ENCODE results near the gene TDRD7. TPM values are rescaled to one million over a fixed set of nuclear protein-coding genes. Genes with fewer than 3 reads are reported as not detected.

TDRD7 gene
- total and polyA plus RNA-seq, 2 of the 13 experiments (the other 11 are each of a cell fraction or from before 2014, with no cell fraction given): 9.8 to 15.5 TPM

DNA sequence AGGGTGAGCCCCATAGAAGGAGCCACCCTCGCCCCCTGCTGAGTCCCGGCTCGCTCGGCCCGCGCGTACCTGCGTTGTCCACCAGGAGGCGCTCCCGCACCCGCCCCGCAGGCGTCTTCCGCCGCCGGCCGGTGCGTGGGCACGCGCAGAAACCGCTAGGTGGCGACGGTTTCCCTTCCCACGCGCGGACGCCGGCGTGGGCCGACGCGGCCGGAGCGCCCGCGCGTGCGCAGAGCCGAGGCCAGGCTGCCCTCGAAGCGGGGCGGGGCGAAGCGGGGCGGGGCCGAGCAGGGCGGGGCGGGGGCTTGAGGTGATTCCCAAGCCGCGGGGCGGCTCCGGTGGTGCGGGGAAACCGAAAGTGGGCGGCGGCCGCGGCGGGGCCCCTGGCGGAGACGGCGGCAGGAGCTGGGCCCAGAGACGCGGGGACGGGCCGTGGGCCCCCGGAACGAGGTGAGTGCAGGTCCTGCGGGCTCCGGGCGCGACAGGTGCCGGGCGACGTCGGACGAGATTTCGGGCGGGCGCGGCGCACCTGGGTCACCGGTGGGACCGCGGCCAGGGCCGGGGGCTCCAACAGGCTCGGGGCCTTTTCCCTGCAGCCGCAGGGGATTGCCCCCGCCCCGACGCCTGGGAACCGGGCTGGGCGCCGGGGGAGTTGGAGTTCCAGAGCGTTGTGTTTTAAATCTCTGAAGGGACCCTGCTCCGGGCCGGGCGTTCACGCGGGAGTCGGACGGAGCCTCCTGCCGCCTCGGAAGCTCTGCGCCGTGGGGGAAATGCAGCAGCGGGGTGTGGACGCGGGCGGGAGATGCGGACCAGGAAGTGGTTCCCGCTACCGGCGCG is at the start of gene TDRD7 (continued):
- no peak for TF ChIP-seq ZNF292 (CRISPR knock-in tag; IDR thresholded peaks at IDR 0.05; ENCODE audit: borderline replicate concordance, low read depth)
- peak; percentile 93 for TF ChIP-seq TARDBP (CRISPR knock-in tag; IDR thresholded peaks at IDR 0.05)
- TF ChIP-seq, protein P1, sequence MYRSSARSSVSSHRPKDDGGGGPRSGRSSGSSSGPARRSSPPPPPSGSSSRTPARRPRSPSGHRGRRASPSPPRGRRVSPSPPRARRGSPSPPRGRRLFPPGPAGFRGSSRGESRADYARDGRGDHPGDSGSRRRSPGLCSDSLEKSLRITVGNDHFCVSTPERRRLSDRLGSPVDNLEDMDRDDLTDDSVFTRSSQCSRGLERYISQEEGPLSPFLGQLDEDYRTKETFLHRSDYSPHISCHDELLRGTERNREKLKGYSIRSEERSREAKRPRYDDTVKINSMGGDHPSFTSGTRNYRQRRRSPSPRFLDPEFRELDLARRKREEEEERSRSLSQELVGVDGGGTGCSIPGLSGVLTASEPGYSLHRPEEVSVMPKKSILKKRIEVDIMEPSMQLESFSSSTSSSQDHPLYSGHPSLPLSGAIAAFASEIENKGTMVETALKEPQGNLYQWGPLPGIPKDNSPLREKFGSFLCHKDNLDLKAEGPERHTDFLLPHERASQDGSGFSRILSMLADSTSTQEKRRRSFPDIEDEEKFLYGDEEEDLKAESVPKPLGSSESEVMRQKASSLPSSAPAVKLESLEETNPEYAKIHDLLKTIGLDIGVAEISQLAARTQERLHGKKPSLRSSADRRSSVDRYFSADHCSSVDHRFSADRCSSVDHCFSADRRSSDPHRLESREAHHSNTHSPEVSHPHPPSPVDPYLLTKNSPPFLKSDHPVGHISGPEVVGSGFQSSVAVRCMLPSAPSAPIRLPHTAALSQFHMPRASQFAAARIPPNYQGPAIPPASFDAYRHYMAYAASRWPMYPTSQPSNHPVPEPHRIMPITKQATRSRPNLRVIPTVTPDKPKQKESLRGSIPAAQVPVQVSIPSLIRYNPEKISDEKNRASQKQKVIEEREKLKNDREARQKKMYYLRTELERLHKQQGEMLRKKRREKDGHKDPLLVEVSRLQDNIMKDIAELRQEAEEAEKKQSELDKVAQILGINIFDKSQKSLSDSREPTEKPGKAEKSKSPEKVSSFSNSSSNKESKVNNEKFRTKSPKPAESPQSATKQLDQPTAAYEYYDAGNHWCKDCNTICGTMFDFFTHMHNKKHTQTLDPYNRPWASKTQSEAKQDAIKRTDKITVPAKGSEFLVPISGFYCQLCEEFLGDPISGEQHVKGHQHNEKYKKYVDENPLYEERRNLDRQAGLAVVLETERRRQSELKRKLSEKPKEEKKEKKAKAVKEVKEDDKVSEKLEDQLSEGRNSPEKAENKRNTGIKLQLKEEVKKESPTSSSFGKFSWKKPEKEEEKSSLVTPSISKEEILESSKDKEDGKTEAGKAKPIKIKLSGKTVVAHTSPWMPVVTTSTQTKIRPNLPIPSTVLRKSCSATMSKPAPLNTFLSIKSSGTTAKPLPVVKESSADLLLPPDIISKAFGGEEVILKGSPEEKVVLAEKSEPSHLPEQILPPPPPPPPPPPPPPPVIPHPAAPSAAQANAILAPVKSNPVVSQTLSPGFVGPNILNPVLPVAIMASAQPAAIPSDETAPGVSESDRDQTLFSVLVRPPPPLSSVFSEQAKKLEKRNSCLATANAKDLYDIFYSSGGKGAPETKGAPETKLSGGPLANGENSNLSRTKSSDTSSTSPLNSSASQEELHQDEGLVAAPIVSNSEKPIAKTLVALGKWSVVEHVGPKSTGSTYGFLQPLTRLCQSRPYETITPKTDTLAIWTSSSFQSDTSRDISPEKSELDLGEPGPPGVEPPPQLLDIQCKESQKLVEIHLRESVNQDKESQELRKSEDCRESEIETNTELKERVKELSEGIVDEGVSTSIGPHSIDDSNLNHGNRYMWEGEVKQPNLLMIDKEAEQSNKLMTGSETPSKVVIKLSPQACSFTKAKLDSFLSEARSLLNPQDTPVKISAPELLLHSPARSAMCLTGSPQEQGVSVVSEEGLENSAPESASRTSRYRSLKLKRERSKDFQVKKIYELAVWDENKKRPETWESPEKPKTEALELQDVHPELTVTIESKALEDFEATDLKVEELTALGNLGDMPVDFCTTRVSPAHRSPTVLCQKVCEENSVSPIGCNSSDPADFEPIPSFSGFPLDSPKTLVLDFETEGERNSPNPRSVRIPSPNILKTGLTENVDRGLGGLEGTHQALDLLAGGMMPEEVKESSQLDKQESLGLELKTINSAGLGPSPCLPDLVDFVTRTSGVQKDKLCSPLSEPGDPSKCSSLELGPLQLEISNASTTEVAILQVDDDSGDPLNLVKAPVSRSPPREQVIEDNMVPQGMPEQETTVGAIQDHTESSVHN (CRISPR knock-in tag; IDR thresholded peaks at IDR 0.05): no peak
- TF ChIP-seq SCMH1 (CRISPR knock-in tag; IDR thresholded peaks at IDR 0.05; ENCODE audit: borderline replicate concordance): no peak
- peak; percentile 60; the same call in 1 of the 2 replicates for TF ChIP-seq ZMYM3 (CRISPR knock-in tag; IDR thresholded peaks at IDR 0.05)
- TF ChIP-seq ZNF496 (CRISPR knock-in tag; IDR thresholded peaks at IDR 0.05; ENCODE audit: insufficient replicate concordance): no peak
- TF ChIP-seq CCDC6 (CRISPR knock-in tag; IDR thresholded peaks at IDR 0.05): peak; percentile 92
- no peak for TF ChIP-seq ZNF10 (CRISPR knock-in tag; IDR thresholded peaks at IDR 0.05; ENCODE audit: borderline replicate concordance, low read depth)
- no peak for TF ChIP-seq PHF20 (CRISPR knock-in tag; IDR thresholded peaks at IDR 0.05)
- TF ChIP-seq, protein P2, sequence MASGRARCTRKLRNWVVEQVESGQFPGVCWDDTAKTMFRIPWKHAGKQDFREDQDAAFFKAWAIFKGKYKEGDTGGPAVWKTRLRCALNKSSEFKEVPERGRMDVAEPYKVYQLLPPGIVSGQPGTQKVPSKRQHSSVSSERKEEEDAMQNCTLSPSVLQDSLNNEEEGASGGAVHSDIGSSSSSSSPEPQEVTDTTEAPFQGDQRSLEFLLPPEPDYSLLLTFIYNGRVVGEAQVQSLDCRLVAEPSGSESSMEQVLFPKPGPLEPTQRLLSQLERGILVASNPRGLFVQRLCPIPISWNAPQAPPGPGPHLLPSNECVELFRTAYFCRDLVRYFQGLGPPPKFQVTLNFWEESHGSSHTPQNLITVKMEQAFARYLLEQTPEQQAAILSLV (CRISPR knock-in tag; IDR thresholded peaks at IDR 0.05; ENCODE audit: borderline replicate concordance): peak; percentile 72; the same call in 1 of the 2 replicates
- peak; percentile 65 for TF ChIP-seq ELF3 (CRISPR knock-in tag; IDR thresholded peaks at IDR 0.05)
- peak; percentile 73; the same call in 1 of the 2 replicates for TF ChIP-seq SMAD1 (CRISPR knock-in tag; IDR thresholded peaks at IDR 0.05; ENCODE audit: borderline replicate concordance, low read depth)
- TF ChIP-seq, protein P3, sequence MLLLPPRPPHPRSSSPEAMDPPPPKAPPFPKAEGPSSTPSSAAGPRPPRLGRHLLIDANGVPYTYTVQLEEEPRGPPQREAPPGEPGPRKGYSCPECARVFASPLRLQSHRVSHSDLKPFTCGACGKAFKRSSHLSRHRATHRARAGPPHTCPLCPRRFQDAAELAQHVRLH (CRISPR knock-in tag; IDR thresholded peaks at IDR 0.05; ENCODE audit: borderline replicate concordance, low read depth): peak; percentile 97
- TF ChIP-seq TOPORS (CRISPR knock-in tag; IDR thresholded peaks at IDR 0.05): peak; percentile 88; the same call in 1 of the 2 replicates
- no peak for TF ChIP-seq FOXJ3 (CRISPR knock-in tag; IDR thresholded peaks at IDR 0.05; ENCODE audit: borderline replicate concordance)
- TF ChIP-seq, protein P4, sequence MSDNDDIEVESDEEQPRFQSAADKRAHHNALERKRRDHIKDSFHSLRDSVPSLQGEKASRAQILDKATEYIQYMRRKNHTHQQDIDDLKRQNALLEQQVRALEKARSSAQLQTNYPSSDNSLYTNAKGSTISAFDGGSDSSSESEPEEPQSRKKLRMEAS (IDR thresholded peaks at IDR 0.05): peak; percentile 55; the same call in 1 of the 2 replicates
- TF ChIP-seq KDM6A (CRISPR knock-in tag; IDR thresholded peaks at IDR 0.05; ENCODE audit: low read depth): no peak

Data from HepG2 (cell line).